Stomach (tissue), 9 donors: ENCODE data around the gene WDR48. TPM values are rescaled to one million over a fixed set of nuclear protein-coding genes. Genes with fewer than 3 reads are reported as not detected.

ENCODE experiments used
- DNase-seq, 2 donors: peaks; one replicate each; pipeline versions ENCODE4 v3.0.0 to v3.0.0-alpha.2; 2013 to 2019
- H3K27ac ChIP-seq, 5 donors: fragments of 200-600 bp in 4 of 5; sonication (generic) in 4 of 5; one replicate each; pipeline ENCODE4 v1.5.1; 2013 to 2019; ENCODE audit warnings: mild to moderate bottlenecking in 1 of 5, moderate library complexity in 1 of 5
- H3K27me3 ChIP-seq, 3 donors: fragments of 200-600 bp; sonication (generic); one replicate each; pipeline ENCODE4 v1.5.1; 2017 to 2019; ENCODE audit warnings: mixed run types in 1 of 3
- H3K36me3 ChIP-seq, 4 donors: fragments of 200-600 bp; sonication (generic); 1 replicate in 3 of 4; 2 replicates in 1 of 4; pipeline ENCODE4 v1.5.1; 2016 to 2019
- H3K4me1 ChIP-seq, 4 donors: fragments of 200-600 bp; sonication (generic); one replicate each; pipeline ENCODE4 v1.5.1; 2016 to 2019
- H3K4me3 ChIP-seq, 4 donors: fragments of 200-600 bp; sonication (generic) in 3 of 4; one replicate each; pipeline ENCODE4 v1.5.1; 2016 to 2019; ENCODE audit warnings: mild to moderate bottlenecking in 1 of 4
- H3K9me3 ChIP-seq, 4 donors: fragments of 200-600 bp; sonication (generic); one replicate each; pipeline ENCODE4 v1.5.1; 2016 to 2019
- EP300 ChIP-seq: sonication (generic); formaldehyde crosslinking; IDR thresholded peaks from one replicate; pipeline ENCODE4 v1.6.1; 2017; ENCODE audit warnings: antibody characterized with exemption
- POLR2A ChIP-seq, 4 donors: fragments of 450-650 bp; IDR thresholded peaks; one replicate each; pipeline ENCODE4 v1.6.1; 2016; ENCODE audit warnings: antibody characterized with exemption in 4 of 4, control low read depth in 2 of 4, mild to moderate bottlenecking in 1 of 4, moderate library complexity in 1 of 4
- POLR2AphosphoS5 ChIP-seq, 3 donors: sonication (generic); formaldehyde crosslinking; IDR thresholded peaks; one replicate each; pipeline ENCODE4 v1.6.1; 2016; ENCODE audit warnings: antibody characterized with exemption in 3 of 3
- WGBS, 5 donors: extraction: QIAGEN DNeasy Blood & Tissue Kit in 3 of 5; methylation state at CpG; one replicate each; pipeline versions ENCODE4 v1.1.5 to v1.1.7; 2013 to 2018; 5-methylcytosine and 5-hydroxymethylcytosine counted together
- intact Hi-C: fragments of 100-400 bp; cut with DNase I; formaldehyde crosslinking; loops from one replicate; pipeline ENCODE4 v1.15.1; 2023; ENCODE audit warnings: low total_unique reads
- polyA plus RNA-seq, 3 donors: library from polyadenylated mRNA; stranded (reverse); fragments of 200-250 nt; gene quantifications; one replicate each; pipeline ENCODE4 v1.2.3, GENCODE V29; 2013
- small RNA-seq, 4 donors: library from RNA; depleted of rRNA; stranded (forward); fragments of <200 nt; gene quantifications; one replicate each; pipeline ENCODE3, GENCODE V24; 2016
- total RNA-seq, 5 donors: library from RNA; depleted of rRNA; stranded (reverse); fragments of >200 nt; gene quantifications; one replicate each; pipeline versions ENCODE4 v1.1.0 to v1.2.3, GENCODE V29; 2014 to 2016
- TF ChIP-seq, protein P1 (sequence below), 7 experiments: fragments of 450-650 bp in 4 of 7; fragments of 200-600 bp in 3 of 7; sonication (generic) in 3 of 7; IDR thresholded peaks; one replicate each; pipeline ENCODE4 v1.5.1; 2016 to 2019; ENCODE audit warnings: antibody characterized with exemption in 7 of 7, control low read depth in 2 of 7, mild to moderate bottlenecking in 1 of 7
- donor health status: healthy with polysubstance abuse.
- donor health status: Bipolar disorder and iron deficiency.
- donor health status: healthy.

Gene WDR48
- total and polyA plus RNA-seq, 8 donors: 4.3 to 89.7 (median 13.4) TPM

DNA sequence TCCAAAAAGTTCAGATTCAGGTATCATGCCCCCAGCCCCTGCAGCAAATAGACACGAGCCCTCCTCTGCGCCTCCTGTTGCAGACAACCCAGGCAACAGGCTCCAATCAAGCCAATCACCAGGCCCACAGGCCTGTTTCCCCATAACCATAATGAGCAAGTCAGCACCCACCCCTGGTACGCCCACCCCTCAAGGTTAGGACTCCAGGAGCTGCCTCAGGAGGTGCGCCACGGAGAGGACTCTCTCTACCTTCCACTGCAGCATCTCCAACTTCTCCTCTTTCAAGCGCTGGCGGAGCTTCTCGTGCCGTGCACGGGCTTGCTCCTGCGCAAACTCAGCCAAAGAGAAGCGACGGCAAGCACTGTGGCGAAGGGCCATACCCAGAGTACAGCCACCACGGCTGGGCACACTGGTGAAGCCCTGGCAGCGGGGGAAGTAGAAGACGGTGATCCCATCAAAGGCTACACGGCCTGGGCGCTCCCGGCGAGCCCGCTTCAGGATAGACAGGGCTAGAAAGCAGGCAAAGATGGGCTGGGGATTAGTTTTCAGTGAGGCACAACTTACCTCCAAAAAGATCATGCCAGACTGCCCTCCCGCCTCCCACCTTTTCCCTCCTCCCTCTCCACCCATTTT is 93.0 kb downstream of the WDR48 start:
- Histone ChIP-seq H3K27me3 (no peaks in the 10 kb centered on the region), H3K4me3 (no peak overlapping the region), H3K36me3 (peaks cover 48 to 68% (median 65%) of the 10 kb centered on the region in 4 donors), H3K4me1 (peaks cover 75 to 92% (median 84%) of the 10 kb centered on the region in 4 donors), H3K27ac (no peak overlapping the region), H3K9me3 (no peaks in the 10 kb centered on the region)
- DNase-seq: no peak
- TF ChIP-seq, protein P1, sequence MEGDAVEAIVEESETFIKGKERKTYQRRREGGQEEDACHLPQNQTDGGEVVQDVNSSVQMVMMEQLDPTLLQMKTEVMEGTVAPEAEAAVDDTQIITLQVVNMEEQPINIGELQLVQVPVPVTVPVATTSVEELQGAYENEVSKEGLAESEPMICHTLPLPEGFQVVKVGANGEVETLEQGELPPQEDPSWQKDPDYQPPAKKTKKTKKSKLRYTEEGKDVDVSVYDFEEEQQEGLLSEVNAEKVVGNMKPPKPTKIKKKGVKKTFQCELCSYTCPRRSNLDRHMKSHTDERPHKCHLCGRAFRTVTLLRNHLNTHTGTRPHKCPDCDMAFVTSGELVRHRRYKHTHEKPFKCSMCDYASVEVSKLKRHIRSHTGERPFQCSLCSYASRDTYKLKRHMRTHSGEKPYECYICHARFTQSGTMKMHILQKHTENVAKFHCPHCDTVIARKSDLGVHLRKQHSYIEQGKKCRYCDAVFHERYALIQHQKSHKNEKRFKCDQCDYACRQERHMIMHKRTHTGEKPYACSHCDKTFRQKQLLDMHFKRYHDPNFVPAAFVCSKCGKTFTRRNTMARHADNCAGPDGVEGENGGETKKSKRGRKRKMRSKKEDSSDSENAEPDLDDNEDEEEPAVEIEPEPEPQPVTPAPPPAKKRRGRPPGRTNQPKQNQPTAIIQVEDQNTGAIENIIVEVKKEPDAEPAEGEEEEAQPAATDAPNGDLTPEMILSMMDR (IDR thresholded peaks at IDR 0.05): no peak
- no peak for TF ChIP-seq EP300
- no peak for TF ChIP-seq POLR2A (IDR thresholded peaks at IDR 0.05)
- WGBS, 5 donors: 91 to 96% (median 95%) methylated on average over 23 of the region's 23 CpGs
- intact Hi-C loops: no loop called here

DNA sequence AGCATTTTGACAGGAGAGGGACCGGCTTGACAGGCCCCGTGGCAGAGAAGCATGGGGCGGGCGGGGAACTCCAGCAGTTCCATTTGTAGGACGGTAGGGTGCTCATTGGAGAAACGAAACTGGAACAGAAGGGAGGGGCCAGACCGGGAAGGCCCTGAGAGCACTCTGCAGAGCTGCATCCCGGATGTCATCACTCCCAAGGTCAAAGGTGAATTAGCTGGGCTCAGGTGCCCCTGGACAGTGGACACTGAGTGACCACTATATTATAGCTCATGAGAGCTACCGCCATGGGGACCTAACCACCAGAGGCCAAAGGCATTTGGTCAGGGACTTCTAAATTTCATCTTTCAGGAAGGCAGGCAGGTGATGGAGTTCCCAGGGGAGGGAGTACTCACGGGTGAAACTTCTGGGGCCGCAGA is 94.3 kb downstream of the WDR48 start:
- H3K36me3 ChIP-seq: peaks cover 45 to 56% (median 54%) of the 10 kb centered on the region in 4 donors

More for the DNA sequence above, 94.3 kb downstream of the WDR48 start:
- peak in 1 of 2 donors; percentile 55 for DNase-seq
- TF ChIP-seq EP300 (no peak), POLR2AphosphoS5 (IDR thresholded peaks at IDR 0.05) (peak in 1 of 3 donors; percentile 4), POLR2A (IDR thresholded peaks at IDR 0.05) (no peak)
- TF ChIP-seq, protein P1 (IDR thresholded peaks at IDR 0.05): peak in 2 of 7 experiments; percentile 5 to 32
- H3K4me3 ChIP-seq: peak overlapping the region in 1 of 4 donors; percentile 70
- peak overlapping the region in 4 of 5 donors; percentile 98 to 100 (median 100) for H3K27ac ChIP-seq
- H3K9me3 ChIP-seq: no peaks in the 10 kb centered on the region
- H3K4me1 ChIP-seq: peaks cover 75 to 92% (median 84%) of the 10 kb centered on the region in 4 donors
- no peaks in the 10 kb centered on the region for H3K27me3 ChIP-seq
- intact Hi-C loops: no loop called here
- WGBS, 5 donors: 49 to 70% (median 52%) methylated on average over 11 of the region's 11 CpGs

Small RNA genes lying within 50 kb of the gene (small RNA-seq; reads per million reads assigned to genes)
- 0 reads per million in 4 donors for gene RNU6-1227P

Other genes starting within 250 kb of the WDR48 start
- gene SCN10A, start 235.8 kb upstream of the WDR48 start, total RNA-seq: not detected
- gene SCN10A, start 235.8 kb upstream of the WDR48 start, polyA plus RNA-seq: not detected
- 1 to 10 TPM in 1 of 5 donors, under 1 TPM in 1, not detected in 3; 0.14 to 1.1 TPM for gene SCN11A, start 72 bp upstream of the WDR48 start, total RNA-seq
- gene SCN11A, start 72 bp upstream of the WDR48 start, polyA plus RNA-seq: under 1 TPM in 1 of 3 donors, not detected in 2; 0.15 TPM
- gene GORASP1, start 55.6 kb downstream of the WDR48 start, total RNA-seq: 10 to 100 TPM in 4 of 5 donors, 1 to 10 TPM in 1; 9.3 to 68.7 (median 53.1) TPM
- gene GORASP1, start 55.6 kb downstream of the WDR48 start, polyA plus RNA-seq: 10 to 100 TPM; 22.4 to 35.4 (median 29.1) TPM
- gene TTC21A, start 55.7 kb downstream of the WDR48 start, total RNA-seq: 10 to 100 TPM in 1 of 5 donors, 1 to 10 TPM in 3, under 1 TPM in 1; 0.89 to 10.3 (median 2.9) TPM
- 10 to 100 TPM in 1 of 3 donors, 1 to 10 TPM in 2; 5.1 to 17.7 (median 7.5) TPM for gene TTC21A, start 55.7 kb downstream of the WDR48 start, polyA plus RNA-seq
- gene CSRNP1, start 101.6 kb downstream of the WDR48 start, total RNA-seq: 10 to 100 TPM; 20.4 to 62.3 (median 35.3) TPM
- gene CSRNP1, start 101.6 kb downstream of the WDR48 start, polyA plus RNA-seq: 10 to 100 TPM; 16.8 to 18.0 (median 17.8) TPM
- under 1 TPM in 2 of 5 donors, not detected in 3; under 0.01 to 0.18 TPM for gene XIRP1, start 140.6 kb downstream of the WDR48 start, total RNA-seq
- 1 to 10 TPM in 1 of 3 donors, under 1 TPM in 2; 0.08 to 1.1 (median 0.56) TPM for gene XIRP1, start 140.6 kb downstream of the WDR48 start, polyA plus RNA-seq
- under 1 TPM in 2 of 5 donors, not detected in 3; 0.37 to 0.43 TPM for gene CX3CR1, start 228.0 kb downstream of the WDR48 start, total RNA-seq
- under 1 TPM in 2 of 3 donors, not detected in 1; 0.06 to 0.15 TPM for gene CX3CR1, start 228.0 kb downstream of the WDR48 start, polyA plus RNA-seq